ENCODE data around the gene SMTN.

DNA sequence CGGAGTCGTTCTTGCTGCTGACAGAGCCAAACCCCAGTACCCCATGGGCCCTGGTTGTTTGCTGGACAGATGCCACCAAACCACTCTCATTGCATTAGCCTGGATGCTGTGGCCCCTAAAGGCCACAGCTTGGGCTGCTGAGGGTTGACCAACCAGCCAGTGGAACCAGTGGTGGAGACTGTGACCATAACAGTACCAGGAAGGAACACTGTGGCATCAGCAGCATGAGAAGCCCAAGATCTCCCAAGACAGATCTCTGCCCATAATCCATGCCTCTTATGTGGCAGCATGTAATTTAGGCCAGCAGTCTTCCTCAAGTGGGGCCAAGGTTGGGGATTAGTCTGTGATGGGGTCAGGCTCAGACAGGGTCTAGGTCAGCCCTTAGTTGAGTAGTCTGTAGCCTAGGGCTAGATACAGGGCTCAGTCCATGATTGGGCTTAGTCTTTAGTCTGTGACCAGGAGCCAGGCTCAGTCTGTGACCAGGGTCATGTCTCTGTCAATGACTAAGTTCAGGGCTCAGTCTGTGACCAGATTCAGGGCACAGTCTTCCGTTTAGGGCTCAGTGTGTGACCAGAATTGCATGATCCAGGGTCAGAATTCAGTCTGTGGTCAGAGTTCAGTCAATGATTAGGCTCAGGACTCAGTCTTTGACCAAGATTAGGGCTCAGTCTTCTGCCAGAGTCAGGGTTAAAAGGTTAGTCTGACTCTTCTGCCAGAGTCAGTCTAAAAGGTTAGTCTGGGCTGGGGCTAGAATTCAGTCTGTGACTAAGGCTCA is 37.1 kb downstream of the SMTN start:
- TF ChIP-seq, protein P1, sequence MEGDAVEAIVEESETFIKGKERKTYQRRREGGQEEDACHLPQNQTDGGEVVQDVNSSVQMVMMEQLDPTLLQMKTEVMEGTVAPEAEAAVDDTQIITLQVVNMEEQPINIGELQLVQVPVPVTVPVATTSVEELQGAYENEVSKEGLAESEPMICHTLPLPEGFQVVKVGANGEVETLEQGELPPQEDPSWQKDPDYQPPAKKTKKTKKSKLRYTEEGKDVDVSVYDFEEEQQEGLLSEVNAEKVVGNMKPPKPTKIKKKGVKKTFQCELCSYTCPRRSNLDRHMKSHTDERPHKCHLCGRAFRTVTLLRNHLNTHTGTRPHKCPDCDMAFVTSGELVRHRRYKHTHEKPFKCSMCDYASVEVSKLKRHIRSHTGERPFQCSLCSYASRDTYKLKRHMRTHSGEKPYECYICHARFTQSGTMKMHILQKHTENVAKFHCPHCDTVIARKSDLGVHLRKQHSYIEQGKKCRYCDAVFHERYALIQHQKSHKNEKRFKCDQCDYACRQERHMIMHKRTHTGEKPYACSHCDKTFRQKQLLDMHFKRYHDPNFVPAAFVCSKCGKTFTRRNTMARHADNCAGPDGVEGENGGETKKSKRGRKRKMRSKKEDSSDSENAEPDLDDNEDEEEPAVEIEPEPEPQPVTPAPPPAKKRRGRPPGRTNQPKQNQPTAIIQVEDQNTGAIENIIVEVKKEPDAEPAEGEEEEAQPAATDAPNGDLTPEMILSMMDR (IDR thresholded peaks at IDR 0.05), result no peak
- TF ChIP-seq POLR2A (IDR thresholded peaks at IDR 0.05), result no peak

Data from testis (tissue), 2 donors.